Stomach (tissue), 9 donors: Measurements from ENCODE around the gene LY6G5B. TPM values are rescaled to one million over a fixed set of nuclear protein-coding genes. Genes with fewer than 3 reads are reported as not detected.

Experiments used
- DNase-seq, 2 donors: peaks; one replicate each; pipeline versions ENCODE4 v3.0.0 to v3.0.0-alpha.2; 2013 to 2019
- H3K27ac ChIP-seq, 5 donors: fragments of 200-600 bp in 4 of 5; sonication (generic) in 4 of 5; one replicate each; pipeline ENCODE4 v1.5.1; 2013 to 2019; ENCODE audit warnings: mild to moderate bottlenecking in 1 of 5, moderate library complexity in 1 of 5
- H3K27me3 ChIP-seq, 3 donors: fragments of 200-600 bp; sonication (generic); one replicate each; pipeline ENCODE4 v1.5.1; 2017 to 2019; ENCODE audit warnings: mixed run types in 1 of 3
- H3K36me3 ChIP-seq, 4 donors: fragments of 200-600 bp; sonication (generic); 1 replicate in 3 of 4; 2 replicates in 1 of 4; pipeline ENCODE4 v1.5.1; 2016 to 2019
- H3K4me1 ChIP-seq, 4 donors: fragments of 200-600 bp; sonication (generic); one replicate each; pipeline ENCODE4 v1.5.1; 2016 to 2019
- H3K4me3 ChIP-seq, 4 donors: fragments of 200-600 bp; sonication (generic) in 3 of 4; one replicate each; pipeline ENCODE4 v1.5.1; 2016 to 2019; ENCODE audit warnings: mild to moderate bottlenecking in 1 of 4
- H3K9me3 ChIP-seq, 4 donors: fragments of 200-600 bp; sonication (generic); one replicate each; pipeline ENCODE4 v1.5.1; 2016 to 2019
- CTCF ChIP-seq, 7 experiments: fragments of 450-650 bp in 4 of 7; fragments of 200-600 bp in 3 of 7; sonication (generic) in 3 of 7; IDR thresholded peaks; one replicate each; pipeline ENCODE4 v1.5.1; 2016 to 2019; ENCODE audit warnings: antibody characterized with exemption in 7 of 7, control low read depth in 2 of 7, mild to moderate bottlenecking in 1 of 7
- EP300 ChIP-seq: sonication (generic); formaldehyde crosslinking; IDR thresholded peaks from one replicate; pipeline ENCODE4 v1.6.1; 2017; ENCODE audit warnings: antibody characterized with exemption
- POLR2A ChIP-seq, 4 donors: fragments of 450-650 bp; IDR thresholded peaks; one replicate each; pipeline ENCODE4 v1.6.1; 2016; ENCODE audit warnings: antibody characterized with exemption in 4 of 4, control low read depth in 2 of 4, mild to moderate bottlenecking in 1 of 4, moderate library complexity in 1 of 4
- POLR2AphosphoS5 ChIP-seq, 3 donors: sonication (generic); formaldehyde crosslinking; IDR thresholded peaks; one replicate each; pipeline ENCODE4 v1.6.1; 2016; ENCODE audit warnings: antibody characterized with exemption in 3 of 3
- WGBS, 5 donors: extraction: QIAGEN DNeasy Blood & Tissue Kit in 3 of 5; methylation state at CpG; one replicate each; pipeline versions ENCODE4 v1.1.5 to v1.1.7; 2013 to 2018; 5-methylcytosine and 5-hydroxymethylcytosine counted together
- intact Hi-C: fragments of 100-400 bp; cut with DNase I; formaldehyde crosslinking; loops from one replicate; pipeline ENCODE4 v1.15.1; 2023; ENCODE audit warnings: low total_unique reads
- polyA plus RNA-seq, 3 donors: library from polyadenylated mRNA; stranded (reverse); fragments of 200-250 nt; gene quantifications; one replicate each; pipeline ENCODE4 v1.2.3, GENCODE V29; 2013
- total RNA-seq, 5 donors: library from RNA; depleted of rRNA; stranded (reverse); fragments of >200 nt; gene quantifications; one replicate each; pipeline versions ENCODE4 v1.1.0 to v1.2.3, GENCODE V29; 2014 to 2016
- donor health status: healthy with polysubstance abuse.
- donor health status: Bipolar disorder and iron deficiency.
- donor health status: healthy.

The LY6G5B gene
- total and polyA plus RNA-seq, 8 donors = 0.44 to 17.1 (median 4.7) TPM; not detected in 1

- H3K27me3 ChIP-seq = peaks cover 0 to 4% (median 0%) of the 10 kb centered on the region in 3 donors
- no peak for TF ChIP-seq POLR2AphosphoS5 (IDR thresholded peaks at IDR 0.05)
- no peak for TF ChIP-seq CTCF (IDR thresholded peaks at IDR 0.05)
- no peak for TF ChIP-seq POLR2A (IDR thresholded peaks at IDR 0.05)
- no peak for TF ChIP-seq EP300
- H3K9me3 ChIP-seq = no peaks in the 10 kb centered on the region
- intact Hi-C loops = no loop called here
- no peak overlapping the region for H3K4me3 ChIP-seq
- H3K27ac ChIP-seq = no peak overlapping the region
- peak in 1 of 2 donors; percentile 4 for DNase-seq
- no peaks in the 10 kb centered on the region for H3K36me3 ChIP-seq
- H3K4me1 ChIP-seq = peaks cover 0 to 10% (median 0%) of the 10 kb centered on the region in 4 donors
- WGBS, 5 donors = 60 to 73% (median 70%) methylated on average over 5 of the region's 5 CpGs
Observed at GRCh38 chr6:31710523-31711219, 40.9 kb downstream of the LY6G5B start.

- no peaks in the 10 kb centered on the region for H3K36me3 ChIP-seq
- intact Hi-C loops = no loop called here
- no peaks in the 10 kb centered on the region for H3K9me3 ChIP-seq
- TF ChIP-seq POLR2AphosphoS5 (IDR thresholded peaks at IDR 0.05) = no peak
- no peak for TF ChIP-seq CTCF (IDR thresholded peaks at IDR 0.05)
- TF ChIP-seq EP300 = no peak
- no peak for TF ChIP-seq POLR2A (IDR thresholded peaks at IDR 0.05)
- no peak overlapping the region for H3K4me3 ChIP-seq
- 33 to 45% (median 39%) methylated on average over 6 to 8 of the region's 8 CpGs for WGBS, 5 donors
- peaks cover 0 to 4% (median 0%) of the 10 kb centered on the region in 3 donors for H3K27me3 ChIP-seq
- H3K4me1 ChIP-seq = peaks cover 0 to 10% (median 0%) of the 10 kb centered on the region in 4 donors
- DNase-seq = peak in 1 of 2 donors; percentile 68
- no peak overlapping the region for H3K27ac ChIP-seq
Observed at GRCh38 chr6:31711233-31711632, 41.5 kb downstream of the LY6G5B start.

GRCh38 chr6:31712296-31712695 is 42.5 kb downstream of the LY6G5B start:
- peaks cover 0 to 4% (median 0%) of the 10 kb centered on the region in 3 donors for H3K27me3 ChIP-seq
- TF ChIP-seq POLR2A (IDR thresholded peaks at IDR 0.05) = no peak
- peak in 1 of 7 experiments; percentile 19 for TF ChIP-seq CTCF (IDR thresholded peaks at IDR 0.05)
- no peak overlapping the region for H3K4me3 ChIP-seq
- H3K4me1 ChIP-seq = peaks cover 0 to 10% (median under 1%) of the 10 kb centered on the region in 4 donors
- 70 to 83% (median 77%) methylated on average over 8 of the region's 8 CpGs for WGBS, 5 donors
- intact Hi-C loops = no loop called here
- no peaks in the 10 kb centered on the region for H3K36me3 ChIP-seq
- no peak overlapping the region for H3K27ac ChIP-seq
- DNase-seq = no peak
- no peaks in the 10 kb centered on the region for H3K9me3 ChIP-seq

GRCh38 chr6:31713465-31713864 is 43.7 kb downstream of the LY6G5B start:
- H3K27ac ChIP-seq = no peak overlapping the region
- DNase-seq = no peak
- WGBS, 5 donors = 62 to 82% (median 75%) methylated on average over 4 of the region's 4 CpGs
- peaks cover 0 to 4% (median 0%) of the 10 kb centered on the region in 3 donors for H3K27me3 ChIP-seq
- no peaks in the 10 kb centered on the region for H3K36me3 ChIP-seq
- TF ChIP-seq POLR2AphosphoS5 (IDR thresholded peaks at IDR 0.05) (no peak), EP300 (no peak), POLR2A (IDR thresholded peaks at IDR 0.05) (no peak)
- intact Hi-C loops = no loop called here
- peaks cover 0 to 17% (median 10%) of the 10 kb centered on the region in 4 donors for H3K4me1 ChIP-seq
- no peaks in the 10 kb centered on the region for H3K9me3 ChIP-seq
- H3K4me3 ChIP-seq = no peak overlapping the region
